NCI-H345 treated with DMSO at 0.1 percent for 48 hours (cell line): ENCODE data around the gene ACVR1.
A peak's percentile ranks its signal among the peaks of the same experiment; 100 is the strongest.

ENCODE experiments used
- DNase-seq: peaks from one replicate; lab custom pipeline; 2025; ENCODE audit not compliant: unreplicated experiment; lab: John Stamatoyannopoulos, UW

ACVR1 gene

DNA sequence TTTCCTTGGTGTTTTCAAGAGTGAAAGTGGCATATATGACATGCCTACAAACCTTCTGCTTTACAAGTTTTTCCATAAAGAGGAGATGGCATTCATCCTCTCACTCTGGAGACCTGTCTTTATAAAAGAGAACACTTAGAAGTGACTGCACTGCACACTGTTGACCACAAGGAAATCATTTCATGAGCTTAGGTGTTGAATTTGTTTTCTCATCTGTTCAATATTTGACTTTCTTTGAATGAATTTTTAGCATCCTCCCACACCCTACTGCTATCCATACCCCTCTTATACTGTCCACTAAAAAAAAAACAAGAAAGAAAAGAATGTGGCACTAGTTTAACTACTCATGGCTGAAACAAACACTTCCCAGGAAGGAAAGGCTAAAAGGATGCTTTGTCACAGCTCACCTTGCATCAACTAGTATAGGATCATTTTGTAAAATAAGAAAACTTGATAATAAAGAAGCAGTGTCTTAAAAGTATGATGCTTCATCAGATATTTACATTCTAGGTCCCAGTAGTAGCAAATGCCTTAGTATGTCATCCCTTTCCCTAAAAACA, 83.0 kb downstream of the ACVR1 start:
- no peak for DNase-seq

GRCh38 chr2:157792335-157793052, 83.6 kb downstream of the ACVR1 start:
- no peak for DNase-seq

DNA sequence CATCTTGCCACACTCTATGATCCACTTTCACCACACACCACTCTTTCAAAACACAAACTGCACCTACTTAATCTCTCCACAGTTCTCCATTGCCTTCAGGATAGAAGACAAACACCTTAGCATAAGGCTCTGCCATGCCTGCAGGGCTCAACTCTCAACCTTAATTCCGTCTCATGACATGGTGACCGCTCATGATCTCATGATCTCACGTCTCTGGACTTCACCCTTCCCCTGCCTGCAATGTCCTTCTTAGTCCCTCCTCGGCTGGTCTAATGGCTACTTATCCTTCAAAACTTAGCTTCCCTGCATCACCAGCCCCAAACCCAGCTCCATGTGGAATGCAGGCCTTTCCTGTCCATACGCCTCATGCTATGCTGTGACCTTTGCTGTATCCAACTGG, 85.3 kb downstream of the ACVR1 start:
- DNase-seq = no peak

- no peak for DNase-seq
Measured at GRCh38 chr2:157789933-157790511, 86.1 kb downstream of the ACVR1 start.

GRCh38 chr2:157789256-157789655, 86.9 kb downstream of the ACVR1 start:
- DNase-seq = no peak

DNA sequence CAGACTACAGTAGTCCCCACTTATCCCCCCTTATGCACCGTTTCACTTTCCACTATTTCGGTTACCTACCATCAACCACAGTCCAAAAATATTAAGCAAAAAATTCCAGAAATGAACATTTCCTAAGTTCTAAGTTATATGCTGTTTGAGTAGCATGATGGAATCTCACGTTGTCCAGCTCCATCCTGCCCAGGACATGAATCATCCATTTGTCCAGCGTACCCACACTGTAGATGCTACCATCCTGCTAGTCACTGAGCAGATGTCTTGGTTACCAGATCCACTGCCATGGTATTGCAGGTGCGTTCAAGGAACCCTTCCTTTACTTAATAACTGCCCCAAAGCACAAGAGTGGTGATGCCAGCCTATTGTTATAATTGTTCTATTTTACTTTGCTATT, 87.9 kb downstream of the ACVR1 start:
- no peak for DNase-seq

GRCh38 chr2:157787364-157787938, 88.7 kb downstream of the ACVR1 start:
- no peak for DNase-seq

GRCh38 chr2:157786663-157787363, 89.3 kb downstream of the ACVR1 start:
- DNase-seq = no peak

DNA sequence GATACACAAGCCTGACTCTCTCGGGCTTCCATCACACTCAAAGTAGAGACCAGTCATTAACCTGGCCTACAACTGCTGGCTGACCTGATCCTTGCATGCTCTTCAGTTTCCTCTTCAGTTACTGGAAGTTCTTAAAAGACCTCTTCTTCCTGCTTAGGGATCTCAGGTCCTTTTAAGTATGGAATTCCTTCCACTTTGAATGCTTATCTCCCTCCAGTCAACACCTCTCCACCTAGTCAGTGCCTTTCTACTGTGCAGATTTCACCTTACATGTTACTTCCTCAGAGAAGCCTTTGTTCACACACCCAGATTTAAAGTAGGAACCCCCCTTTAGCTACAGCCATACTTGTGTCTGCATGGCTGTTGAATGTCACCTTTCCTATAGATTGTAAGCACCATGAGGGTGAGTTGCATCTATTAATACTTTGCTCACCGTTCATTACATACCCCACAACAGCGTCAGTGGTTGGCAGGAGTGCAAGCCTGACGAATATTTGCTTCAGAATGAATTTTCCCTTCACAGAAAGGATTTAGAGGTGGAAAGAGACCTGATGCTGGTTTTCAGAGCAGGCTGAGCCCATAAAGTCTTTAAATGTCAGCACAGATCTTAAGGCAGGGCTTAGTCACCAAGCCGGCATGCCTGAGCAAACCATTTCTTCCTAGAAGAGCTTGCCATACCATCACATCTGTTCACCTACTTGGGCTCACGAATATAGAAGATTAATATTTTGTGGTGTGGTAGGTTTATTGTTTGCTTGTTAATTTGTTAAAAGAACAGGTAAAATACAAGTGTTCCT, 90.1 kb downstream of the ACVR1 start:
- no peak for DNase-seq

DNA sequence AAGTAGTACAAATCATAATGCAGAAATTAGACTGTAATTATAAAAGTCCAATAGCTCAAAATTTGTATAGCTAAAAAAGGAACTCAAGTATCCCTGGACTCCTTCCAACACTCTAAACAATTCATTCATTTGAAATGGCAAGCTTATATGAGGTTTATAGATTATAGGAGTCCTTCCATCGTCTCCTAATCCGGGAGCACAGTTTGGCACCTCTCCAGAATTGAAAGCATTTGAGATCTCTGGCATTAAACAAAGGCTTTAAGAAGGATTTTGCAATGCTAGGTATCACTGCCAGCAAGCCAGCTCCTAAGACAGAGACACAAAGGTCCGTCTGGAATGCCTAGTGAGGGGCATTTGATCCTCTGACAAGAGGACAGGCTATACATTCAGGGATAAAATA, 90.9 kb downstream of the ACVR1 start:
- DNase-seq = peak; percentile 79

GRCh38 chr2:157784823-157785175, 91.3 kb downstream of the ACVR1 start:
- DNase-seq = peak; percentile 31

- no peak for DNase-seq
Measured at GRCh38 chr2:157784169-157784822, 91.8 kb downstream of the ACVR1 start.

- no peak for DNase-seq
Measured at GRCh38 chr2:157783245-157783644, 92.9 kb downstream of the ACVR1 start.

DNA sequence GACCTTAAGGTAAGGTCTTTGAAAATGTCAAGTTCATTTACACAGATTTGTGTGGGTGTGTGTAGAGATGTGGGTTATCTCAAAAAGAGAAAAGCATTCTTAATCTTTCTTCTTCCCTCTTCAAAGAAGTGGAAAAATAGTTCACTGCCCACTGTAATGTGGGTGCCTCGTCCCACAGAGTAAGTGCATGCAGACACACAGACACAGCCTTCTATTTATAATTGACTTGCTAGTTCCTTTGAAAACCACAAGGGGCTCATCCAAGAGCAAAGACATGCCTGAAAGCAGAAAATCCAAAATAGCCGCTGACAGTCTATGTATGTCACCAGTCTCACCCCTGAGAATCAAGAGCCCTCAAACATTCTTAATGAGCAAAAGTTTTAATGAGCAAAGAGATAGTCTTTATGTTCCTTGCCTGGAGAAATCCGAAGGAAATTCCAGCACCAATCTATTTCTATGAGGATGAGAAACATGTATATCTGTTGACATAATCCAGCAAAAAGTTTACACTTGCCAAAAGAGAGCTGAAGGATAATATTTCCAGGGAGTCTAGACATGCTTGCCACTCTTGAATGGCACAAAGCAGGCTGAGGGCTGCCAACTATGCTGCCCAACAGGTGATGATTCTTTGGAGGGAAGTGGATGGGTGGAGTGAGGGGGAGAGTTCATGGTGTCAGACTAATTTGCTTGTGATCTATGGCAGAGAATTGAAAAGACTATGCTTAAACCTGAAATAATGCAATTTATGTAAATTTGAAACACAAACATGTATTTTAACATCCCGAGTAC, 93.9 kb downstream of the ACVR1 start:
- no peak for DNase-seq

DNA sequence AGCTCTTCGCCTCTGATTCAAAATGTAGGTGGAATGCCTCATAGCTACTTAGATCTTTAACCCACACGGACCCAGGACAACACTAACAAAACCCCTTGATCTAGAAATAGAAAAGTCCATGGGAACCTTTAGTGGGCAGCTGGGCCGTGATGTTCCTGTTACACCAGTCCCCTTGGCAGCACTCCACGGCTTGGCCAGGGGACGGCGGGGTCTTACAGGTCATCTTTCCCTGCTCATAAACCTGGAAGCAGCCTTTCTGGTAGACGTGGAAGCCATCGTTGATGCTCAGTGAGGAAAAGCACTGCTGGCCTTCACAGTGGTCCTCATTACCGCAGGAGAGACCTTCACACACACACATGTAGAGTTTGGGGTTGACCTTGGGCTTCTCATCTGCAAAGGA, 95.9 kb downstream of the ACVR1 start:
- DNase-seq = no peak

GRCh38 chr2:157779794-157780193, 96.3 kb downstream of the ACVR1 start:
- DNase-seq = no peak

DNA sequence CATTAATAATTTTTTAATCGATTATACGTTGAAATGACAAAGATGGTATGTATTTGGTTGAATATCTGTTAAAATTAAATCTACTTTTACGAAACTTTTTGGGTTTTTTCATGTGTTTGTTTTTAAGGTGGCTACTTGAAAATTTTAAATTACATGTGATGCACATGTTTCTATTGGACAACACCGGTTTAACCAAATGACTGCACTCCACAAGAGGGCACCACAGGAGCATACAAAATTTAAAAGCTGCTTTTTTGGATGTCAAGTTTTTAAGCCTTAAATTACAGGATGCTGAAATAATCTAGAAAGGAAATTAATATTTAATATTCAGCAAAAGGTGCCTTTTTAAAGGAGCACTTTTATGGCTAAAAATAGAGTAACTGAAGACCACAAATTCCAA, 98.7 kb downstream of the ACVR1 start:
- DNase-seq = peak; percentile 2

DNA sequence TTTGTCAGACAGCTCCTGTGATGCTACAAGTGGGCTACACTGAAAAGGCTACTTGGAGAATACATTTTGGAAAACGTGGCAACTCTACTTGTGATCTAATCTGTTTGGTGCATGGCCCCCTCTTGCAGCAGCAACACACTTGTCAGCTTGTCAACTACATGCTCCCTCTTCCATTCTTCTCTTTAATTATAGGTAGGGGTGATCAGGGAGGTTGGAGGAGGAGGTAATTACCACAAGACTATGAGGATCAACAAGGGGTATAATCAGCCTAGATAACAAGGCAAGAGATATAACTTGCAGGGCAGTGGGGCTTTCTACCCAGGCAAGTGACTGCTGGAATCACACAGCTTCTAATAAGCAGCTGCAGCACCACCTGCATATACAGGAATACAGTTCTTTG, 104.9 kb downstream of the ACVR1 start:
- DNase-seq = no peak

DNA sequence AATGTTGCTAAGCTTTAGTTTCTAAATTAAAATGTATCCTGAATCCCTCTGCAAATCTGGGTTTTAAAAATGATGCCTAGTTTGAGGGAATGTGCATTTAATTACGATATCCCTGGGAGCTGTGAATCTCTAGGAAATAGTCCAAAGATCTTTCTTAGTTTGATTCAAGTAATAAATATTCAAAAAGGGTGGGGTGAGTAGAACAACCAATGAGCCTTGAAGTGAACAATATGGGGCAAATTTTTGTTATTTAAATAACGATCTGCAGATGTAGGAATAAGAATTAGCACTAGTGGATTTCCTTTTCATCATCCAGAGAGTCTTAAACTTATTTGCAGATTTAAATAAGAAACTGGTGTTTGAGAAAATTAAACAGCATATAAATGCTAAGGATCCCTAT, 106.3 kb downstream of the ACVR1 start:
- no peak for DNase-seq

- DNase-seq = no peak
Measured at GRCh38 chr2:157764386-157764785, 111.7 kb downstream of the ACVR1 start.
